ENCODE measurements around the gene PDE4D.

Gene PDE4D

DNA sequence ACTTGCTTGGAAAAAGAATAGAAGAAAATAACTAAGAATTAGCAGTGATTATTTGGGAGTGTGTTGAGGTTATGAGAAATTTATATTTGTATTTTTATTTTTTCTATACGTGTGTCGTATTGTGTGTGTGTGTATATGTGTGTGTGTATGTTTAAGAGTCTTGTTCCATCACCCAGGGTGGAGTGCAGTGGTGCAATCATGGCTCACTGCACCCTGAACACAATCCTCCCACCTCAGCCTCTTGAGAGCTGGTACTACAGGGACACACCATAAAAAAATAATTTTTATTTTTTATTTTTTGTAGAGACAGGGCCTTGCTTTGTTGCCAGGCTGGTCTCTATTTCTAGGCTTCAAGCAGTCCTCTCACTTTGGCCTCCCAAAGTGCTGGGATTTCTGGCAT, 643.8 kb downstream of the PDE4D start:
- DNase-seq (ENCODE audit: low spot score) = no peak

DNA sequence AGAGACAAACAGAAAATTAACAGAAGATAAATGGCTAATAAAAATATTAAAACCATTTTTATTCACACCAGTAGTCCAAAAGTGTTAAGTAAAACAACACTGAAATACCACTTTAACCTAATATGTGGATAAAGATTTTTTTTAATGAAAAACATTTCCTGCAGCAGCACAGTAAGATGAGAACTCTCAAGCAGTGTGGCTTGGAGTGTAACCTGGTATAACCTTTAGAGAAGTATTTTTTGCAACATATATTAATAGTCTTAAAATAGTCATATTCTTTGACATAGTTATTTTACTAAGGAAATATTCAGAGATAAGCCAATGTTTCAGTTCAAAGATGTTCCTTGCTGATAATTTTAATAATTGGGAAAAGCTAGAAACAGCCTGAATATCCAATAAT, 644.4 kb downstream of the PDE4D start:
- no peak for DNase-seq (ENCODE audit: low spot score)

DNA sequence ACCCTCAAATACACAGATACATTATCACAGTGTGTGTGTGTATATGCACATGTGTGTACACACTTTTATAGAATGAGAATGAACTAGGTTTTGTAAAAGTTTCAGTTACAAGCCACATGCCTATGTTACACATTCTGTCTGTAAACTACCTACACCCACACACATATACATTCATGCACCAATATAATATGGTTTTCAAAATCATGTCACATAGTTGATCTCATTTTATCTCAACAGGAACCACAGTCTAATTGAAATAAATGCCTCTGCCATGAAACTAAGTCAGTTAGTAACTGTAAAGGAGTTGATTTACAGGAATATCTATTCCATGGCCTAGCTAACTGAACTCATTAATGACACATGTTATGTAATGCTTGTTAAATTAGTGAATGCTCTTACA, 646.6 kb downstream of the PDE4D start:
- no peak for DNase-seq (ENCODE audit: low spot score)

DNA sequence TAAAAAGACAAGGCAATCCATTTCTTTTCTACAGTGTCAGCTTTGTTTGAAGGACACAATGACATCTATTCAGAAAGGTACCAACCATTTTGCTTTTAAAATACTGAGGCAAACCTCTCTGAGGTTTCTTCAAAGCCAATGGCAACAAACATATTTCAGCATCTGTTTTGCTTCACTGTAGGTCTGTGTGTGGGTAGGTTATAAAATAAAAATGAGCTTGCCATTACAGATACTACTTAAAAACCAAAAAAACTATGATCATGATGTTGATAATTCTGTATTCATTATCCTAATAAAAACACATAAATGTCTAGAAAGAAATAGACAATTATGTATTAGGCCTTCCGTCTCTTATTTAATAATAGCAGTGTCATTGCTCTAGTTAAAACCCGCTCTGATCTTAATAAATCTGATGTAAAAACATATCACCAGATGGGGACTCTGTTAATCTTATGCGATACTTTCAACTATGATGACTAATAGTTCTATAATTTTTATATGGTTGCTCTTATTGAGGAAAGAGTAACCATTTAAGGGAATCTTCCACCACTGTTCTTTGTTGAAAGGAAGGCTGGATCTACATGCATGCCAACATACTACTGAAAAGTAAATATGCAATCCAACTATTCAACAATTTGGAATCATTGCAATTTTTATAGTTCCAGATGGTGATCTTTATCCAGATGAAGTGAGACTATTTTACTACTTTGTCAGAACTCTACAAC, 647.2 kb downstream of the PDE4D start:
- no peak for DNase-seq (ENCODE audit: low spot score)

DNA sequence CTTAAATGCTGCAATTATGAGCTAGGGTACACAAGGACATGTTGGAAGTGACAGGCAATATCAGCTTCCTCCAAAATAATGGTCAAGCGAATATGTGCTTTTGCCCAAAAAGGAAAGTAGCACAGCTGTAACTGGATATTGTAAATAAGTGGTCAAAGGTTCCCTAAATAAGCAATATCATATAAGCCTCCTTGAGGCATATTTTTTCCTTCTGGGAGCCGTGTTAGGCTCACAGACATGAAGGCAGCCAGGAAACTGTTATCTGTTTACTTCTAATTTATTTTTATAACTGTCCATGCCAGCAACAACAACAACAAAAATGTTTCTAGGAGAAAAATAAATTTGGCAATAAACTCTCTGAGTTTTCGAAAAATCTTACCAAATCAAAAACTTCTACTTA, 648.3 kb downstream of the PDE4D start:
- no peak for DNase-seq (ENCODE audit: low spot score)

DNA sequence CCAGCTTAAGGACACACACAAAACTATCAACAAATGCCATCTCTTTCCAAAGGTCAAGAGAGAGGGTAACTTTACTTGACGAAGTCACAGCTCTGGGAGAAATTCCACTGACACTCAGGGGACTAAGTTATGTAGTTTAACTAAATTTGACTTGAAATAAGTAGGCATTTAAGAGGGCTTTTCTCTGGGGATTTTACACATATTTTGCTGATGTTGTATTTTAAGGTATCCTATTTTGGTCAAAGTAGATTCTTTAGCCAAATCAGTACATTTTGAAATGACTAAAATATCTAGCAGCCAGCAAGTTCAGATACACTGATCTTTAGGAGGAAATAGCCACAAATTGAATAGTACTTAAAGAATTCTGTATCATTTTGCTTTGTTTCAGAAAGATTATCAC, 652.0 kb downstream of the PDE4D start:
- DNase-seq (ENCODE audit: low spot score) = no peak

DNA sequence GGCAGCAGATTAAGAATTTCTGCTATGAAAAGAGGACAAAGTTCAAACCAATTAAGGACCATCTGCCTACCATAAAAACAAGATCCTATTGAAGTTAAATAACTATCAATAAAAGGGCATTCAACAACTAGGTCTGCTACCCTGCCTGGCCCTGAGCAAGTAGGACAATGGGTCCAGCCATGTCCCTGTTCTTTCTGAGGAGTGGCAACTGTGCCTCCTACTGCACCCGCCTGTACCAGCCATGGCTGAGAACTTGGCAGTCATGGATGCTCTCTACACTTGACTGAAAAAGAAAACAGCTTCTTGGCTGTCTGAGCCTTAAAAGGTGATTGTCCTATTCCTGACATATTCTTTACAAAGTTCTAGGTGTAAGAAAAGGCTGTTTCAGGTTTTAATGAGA, 652.4 kb downstream of the PDE4D start:
- DNase-seq (ENCODE audit: low spot score) = no peak

DNA sequence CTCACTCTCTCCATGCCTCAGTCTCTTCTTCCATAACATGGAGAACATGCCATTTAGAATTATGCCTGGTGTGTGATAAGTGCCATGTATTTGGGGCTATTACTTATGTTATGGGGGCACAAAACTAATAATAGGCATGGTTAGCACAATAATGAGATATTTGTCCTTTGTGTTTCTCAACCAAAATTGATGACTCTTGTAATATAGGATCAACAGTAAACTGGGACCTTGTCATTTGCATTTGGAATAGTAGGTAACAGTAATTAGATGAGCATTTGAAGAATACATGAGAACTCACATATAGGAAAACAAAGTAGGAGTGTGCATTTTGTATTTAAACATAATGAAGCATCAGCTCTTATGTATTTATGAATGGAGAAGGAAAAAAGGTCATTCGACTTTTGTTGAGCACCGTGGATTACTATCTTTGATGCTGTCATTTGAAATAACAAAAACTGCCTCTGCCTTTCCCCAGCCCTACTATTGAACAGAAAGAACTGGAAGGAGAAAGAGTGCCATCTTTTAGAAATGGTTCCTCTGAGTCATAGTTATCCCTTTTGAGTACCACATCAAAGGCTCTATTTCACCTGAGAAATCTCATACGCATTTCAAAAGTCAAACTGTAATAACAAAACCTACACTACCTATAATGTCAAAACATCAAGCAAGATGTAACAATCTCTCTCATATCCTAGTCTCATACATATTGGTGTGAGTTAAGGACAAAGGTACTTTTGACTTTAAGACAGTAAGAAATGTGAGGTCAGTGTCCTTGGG, 655.2 kb downstream of the PDE4D start:
- no peak for DNase-seq (ENCODE audit: low spot score)

DNA sequence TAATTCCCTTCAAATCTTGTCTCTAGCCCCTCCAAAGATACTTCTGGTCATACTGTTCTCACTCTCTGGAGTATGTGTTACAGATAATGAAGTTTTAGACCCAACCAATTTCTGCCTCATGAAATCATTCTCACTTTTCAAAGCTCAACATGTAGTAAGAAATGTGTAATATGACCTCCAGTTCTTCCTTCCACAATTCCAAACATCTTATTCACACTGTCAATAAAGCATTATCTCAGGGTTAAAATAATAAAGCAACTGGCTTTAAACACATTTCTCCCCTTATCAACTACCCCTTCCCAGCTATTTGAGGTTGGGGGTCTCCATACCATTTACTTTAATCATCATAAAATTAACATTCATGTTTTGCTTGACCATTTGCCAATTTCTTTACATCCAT, 656.5 kb downstream of the PDE4D start:
- no peak for DNase-seq (ENCODE audit: low spot score)

DNA sequence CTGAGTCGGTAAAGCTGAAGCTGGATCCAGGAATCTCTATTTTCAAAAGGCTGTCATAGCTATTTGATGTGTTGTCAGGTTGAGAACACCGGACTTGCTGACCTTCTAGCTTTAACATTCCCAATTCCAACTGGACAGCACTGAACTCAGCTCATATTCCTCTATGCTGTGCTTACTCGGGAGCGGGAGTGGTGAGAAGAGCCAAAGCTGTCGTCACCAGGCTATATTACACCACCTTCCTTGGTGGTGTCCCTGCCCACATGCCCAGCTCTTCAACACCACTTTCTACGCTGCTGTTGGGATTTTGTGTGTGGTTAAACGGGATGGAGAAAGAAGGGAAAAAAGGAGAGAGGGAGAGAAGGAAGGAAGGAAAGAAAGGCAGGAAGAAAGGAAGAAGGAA, 657.1 kb downstream of the PDE4D start:
- DNase-seq (ENCODE audit: low spot score) = no peak

DNA sequence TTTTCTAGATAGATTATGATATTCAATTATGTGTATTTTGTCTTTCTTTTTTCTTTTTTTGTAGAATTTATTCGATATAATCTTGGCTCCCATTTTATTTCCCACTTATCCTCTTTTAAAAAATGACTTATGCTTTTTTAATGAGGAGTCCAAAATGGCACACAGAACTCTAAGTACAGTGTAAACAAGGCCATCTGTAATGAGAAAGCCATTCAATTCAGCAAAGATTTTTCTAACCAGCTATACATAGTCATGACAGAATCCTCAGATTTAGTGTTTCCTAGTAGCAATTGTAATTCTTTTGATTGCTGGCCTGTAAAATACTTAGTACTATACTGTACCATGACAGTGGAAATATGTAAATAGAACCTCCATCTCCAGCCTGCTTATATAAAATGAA, 659.3 kb downstream of the PDE4D start:
- DNase-seq (ENCODE audit: low spot score) = no peak

DNA sequence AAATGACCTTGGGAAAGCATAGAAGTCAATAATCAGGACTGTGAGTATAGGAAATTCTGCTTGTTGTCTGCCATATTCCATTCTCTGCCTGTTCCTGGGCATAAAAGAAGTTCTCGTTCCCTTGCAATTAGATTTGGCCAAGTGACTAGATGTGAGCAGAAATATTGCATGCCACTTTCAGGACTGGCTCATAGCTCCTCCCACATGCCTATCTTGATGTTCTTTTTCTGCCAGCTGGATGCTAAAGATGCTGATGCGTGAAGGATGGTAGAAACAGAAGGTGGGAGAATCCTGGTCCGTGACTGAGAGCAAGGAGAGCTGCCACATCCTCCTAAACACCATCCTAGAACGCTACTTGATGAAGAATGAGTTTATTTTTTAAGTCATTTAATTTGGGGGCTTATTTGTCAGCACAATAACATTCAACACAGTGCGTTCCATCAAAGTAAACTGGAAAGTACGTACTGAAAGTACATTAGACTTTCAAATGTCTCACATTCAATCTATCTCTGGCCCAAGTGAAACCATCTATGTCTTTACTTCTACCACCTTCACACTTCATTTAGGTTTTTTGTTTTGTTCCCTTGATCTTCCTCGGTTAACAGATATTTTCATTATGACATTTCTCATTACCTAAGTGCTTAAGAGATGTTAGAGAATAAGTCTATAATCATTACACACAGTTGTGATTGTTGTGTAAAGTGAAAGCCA, 662.1 kb downstream of the PDE4D start:
- no peak for DNase-seq (ENCODE audit: low spot score)

DNA sequence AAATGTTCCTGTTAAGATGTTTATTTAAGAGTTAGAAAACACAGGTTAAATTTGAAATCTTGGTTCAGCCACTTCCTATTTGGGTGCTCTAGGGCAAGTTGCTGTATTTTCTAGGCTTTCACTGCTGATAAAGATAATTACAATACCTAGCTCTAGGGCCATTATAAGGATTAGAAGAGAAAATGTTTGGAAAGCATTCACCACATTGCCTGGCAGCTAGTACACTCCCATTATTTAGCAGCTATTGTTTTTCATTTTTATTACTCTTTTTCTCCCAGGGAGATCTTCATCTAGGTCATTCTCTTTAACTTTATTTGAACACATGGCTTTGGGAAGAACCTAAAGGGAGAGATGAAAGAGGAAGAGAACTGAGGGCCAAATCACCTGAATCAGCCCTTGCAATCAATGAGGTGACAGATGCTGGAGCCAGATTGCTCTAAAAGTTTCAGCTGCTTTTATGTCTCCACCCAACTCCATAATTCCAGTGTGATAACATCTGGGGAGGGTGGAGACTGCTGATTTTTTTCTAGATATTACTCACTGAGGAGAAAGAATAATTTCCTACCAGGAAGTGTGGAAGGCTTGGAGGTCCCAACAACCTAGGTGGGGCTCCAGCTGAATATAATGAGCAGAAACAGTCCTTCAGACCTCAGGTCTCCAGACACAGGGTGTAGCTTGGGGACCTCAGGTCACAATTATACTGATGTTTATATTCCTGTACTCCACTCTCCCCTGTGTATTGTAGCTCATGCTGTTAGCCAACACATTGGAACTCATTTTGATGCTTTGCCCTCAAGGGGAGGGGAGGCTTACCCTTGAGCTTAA, 670.6 kb downstream of the PDE4D start:
- DNase-seq (ENCODE audit: low spot score) = no peak

DNA sequence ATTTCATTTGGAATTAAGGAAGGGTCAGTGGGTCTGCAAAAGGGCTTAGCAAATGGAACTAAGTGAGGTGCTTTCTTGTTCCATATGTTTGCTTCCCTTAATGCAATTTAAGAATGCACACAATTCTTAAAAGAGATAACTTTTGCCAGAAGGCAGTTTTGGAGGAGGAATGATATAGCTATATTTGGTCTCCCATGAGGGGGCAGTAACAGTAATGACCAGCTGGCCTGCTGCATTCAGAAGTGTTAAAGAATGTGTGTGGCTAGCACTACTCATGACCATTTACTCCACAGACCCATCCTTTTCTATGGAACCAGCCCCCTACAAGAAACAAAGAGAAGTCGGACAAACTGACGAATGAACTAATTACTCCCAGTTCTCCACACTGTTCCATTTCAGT, 671.8 kb downstream of the PDE4D start:
- no peak for DNase-seq (ENCODE audit: low spot score)

DNA sequence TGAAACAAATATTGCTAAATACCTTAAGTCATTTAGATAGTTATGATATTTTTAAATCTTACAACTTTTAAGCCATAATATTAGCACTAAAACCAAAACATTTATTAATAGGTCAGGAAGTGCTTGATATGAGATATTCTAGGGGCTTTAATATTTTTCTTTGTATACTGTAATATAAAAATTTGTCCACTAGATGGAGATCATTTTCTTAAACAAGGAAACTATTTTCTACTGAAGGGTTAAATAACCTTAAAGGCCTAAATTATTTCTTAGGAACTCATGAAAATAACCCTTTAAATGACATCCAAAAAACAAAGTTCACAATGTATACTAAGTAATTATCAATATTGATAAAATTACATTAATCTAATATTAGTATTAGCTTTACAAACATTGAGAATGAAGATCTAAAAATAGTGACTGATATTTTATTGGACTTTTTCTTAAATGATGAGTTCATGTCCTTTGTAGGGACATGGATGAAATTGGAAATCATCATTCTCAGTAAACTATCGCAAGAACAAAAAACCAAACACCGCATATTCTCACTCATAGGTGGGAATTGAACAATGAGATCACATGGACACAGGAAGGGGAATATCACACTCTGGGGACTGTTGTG, 675.0 kb downstream of the PDE4D start:
- no peak for DNase-seq (ENCODE audit: low spot score)

DNA sequence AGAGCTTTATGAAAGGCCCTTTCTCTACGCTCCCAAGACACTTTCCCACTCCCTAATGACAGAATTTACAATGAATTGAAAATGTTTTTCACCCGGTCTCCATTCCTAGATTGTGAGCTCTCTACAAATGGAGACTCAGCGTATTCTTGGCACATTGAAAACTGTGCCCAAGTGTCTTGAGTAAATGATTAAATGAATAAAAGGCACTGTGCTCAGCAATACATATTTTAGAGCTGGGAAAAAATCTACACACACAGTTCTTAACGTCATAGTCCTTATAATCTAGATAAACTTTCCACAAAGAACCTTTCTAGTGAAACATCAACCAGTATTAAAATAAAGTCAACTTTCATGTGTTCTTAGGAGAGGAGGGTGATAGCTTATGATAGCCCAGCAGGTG, 676.7 kb downstream of the PDE4D start:
- no peak for DNase-seq (ENCODE audit: low spot score)

DNA sequence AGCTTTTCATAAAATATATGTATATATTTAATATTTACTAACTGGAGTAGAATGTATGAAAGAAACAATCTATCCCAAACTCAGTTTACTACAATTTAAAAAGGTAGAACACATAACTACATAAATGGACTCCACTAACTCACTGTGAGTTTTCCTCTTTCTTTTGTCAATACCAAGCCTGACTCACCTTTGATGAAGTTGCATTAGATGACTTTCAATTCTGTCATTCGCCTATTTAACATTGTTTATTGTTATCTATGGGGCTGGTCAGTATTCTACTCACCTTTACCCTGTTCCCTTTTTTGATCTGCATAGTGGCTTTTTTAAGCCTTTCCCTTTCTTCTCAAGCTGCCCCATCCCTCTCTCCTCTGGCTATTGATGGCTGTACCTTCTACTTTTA, 680.9 kb downstream of the PDE4D start:
- DNase-seq (ENCODE audit: low spot score) = no peak

DNA sequence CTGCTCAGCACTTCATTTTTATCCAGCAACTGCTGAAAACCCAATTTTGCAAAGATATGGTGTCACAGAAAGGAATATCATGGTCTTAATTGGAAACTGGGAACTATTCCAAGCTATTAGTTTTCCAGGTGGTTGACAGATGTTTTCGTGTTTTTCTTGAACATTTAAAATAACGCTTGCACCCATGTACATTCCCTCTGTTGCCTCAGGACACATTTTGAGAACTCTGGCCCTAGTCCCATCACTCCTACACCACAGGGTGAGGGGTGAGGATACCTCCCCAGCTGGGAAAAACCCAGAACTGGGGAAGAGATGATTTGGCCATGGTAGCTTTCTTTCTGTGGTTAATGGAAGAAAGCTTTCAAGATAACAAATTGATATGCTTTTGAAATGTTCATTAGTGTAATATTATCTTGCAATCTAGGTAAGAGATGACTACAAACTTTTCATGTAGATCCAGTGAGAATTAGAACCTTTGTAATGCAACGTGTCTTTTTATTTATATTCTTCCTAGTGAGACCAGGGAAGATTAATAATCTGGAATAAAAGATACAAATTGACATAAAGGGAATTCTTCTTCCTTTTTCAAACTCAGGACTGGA, 683.7 kb downstream of the PDE4D start:
- DNase-seq (ENCODE audit: low spot score) = no peak

DNA sequence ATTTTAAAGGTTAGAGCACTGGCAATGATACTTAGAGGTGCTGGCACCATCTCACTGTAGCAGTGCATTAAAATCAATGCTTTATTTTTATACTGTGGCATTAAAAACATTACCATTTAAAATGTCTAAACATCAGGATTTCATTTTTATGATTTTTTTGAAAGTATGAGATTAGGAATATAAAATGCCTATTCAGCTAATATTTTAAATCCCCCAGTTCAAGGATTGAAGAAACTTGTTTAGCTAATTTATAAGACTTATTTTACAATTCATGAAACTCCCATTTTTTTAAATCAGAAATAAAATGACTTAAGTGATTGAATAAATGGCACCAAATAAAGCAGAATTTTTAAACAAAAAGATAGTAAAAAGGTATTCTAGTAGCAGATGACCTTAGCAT, 685.1 kb downstream of the PDE4D start:
- DNase-seq (ENCODE audit: low spot score) = no peak

DNA sequence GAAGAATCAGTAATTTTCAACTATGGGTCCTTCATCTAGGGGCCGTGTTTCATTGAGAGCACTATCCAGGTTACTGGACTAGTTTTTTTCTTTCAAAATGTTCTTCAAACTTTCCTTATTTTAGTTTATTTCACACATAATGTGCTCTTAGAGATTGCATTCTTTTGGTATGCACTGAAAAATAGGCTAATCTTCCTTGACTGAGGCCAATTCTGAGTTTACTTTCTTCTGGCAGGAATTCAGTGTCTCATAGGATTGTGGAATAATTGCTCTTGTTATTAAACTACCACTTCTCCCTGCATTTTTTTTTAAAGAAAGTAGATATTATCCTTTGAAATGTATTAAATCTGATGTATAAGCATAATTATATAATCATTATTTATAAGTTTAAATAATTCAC, 686.1 kb downstream of the PDE4D start:
- DNase-seq (ENCODE audit: low spot score) = no peak

DNA sequence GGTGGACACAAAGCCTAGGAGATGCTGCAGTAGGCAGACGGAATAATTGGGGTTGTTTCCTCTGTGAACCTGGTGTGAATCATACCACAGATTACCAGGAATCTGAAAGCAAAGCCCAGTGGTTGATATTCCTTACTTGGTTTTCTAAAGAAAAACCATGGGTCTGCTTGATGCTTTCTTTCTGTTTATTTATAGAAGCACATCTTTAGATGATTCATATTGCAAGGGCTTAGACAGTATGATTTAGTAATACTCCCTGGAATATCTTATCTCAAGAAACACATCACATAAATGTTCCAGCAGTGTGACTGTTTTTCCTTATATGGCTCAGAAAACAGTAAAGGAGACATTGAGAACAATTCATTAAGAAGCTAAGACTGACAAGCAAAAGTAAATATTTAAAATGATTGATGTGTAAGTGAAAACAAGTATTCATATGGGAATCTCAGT, 687.4 kb downstream of the PDE4D start:
- DNase-seq (ENCODE audit: low spot score) = no peak
